ENCODE measurements around the gene RFX1.

DNA sequence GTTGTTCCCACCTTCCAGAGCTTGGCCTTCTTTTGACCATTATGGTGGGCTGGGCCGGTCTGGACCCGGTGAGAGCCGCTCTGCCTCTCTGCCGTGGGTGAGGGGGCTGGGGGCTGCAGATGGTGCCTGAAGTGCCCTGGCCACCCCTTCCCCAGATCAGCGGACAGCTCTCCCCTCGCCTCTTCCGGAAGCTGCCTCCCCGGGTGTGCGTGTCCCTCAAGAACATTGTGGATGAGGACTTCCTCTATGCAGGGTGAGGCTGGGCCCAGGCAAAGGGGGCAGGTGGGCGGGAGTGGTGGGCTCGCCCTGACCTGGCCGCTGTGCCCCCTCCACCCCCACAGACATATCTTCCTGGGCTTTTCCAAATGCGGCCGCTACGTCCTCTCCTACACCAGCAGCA lies 51.9 kb downstream of the RFX1 start:
- TF ChIP-seq GABPA (IDR thresholded peaks at IDR 0.05 in 1 of 2, conservative IDR thresholded peaks at IDR 0.05 in 1 of 2) (no peak), YY1 (IDR thresholded peaks at IDR 0.05) (no peak), RAD21 (IDR thresholded peaks at IDR 0.05) (no peak), ZBTB33 (IDR thresholded peaks at IDR 0.05) (no peak), REST (IDR thresholded peaks at IDR 0.05) (no peak), FOXA1 (IDR thresholded peaks at IDR 0.05) (no peak), EGR1 (IDR thresholded peaks at IDR 0.05; ENCODE audit: low read depth in 2 of 2) (no peak), JUND (IDR thresholded peaks at IDR 0.05) (no peak), SP1 (IDR thresholded peaks at IDR 0.05) (no peak), RXRA (IDR thresholded peaks at IDR 0.05) (no peak)
- TF ChIP-seq, protein P1, sequence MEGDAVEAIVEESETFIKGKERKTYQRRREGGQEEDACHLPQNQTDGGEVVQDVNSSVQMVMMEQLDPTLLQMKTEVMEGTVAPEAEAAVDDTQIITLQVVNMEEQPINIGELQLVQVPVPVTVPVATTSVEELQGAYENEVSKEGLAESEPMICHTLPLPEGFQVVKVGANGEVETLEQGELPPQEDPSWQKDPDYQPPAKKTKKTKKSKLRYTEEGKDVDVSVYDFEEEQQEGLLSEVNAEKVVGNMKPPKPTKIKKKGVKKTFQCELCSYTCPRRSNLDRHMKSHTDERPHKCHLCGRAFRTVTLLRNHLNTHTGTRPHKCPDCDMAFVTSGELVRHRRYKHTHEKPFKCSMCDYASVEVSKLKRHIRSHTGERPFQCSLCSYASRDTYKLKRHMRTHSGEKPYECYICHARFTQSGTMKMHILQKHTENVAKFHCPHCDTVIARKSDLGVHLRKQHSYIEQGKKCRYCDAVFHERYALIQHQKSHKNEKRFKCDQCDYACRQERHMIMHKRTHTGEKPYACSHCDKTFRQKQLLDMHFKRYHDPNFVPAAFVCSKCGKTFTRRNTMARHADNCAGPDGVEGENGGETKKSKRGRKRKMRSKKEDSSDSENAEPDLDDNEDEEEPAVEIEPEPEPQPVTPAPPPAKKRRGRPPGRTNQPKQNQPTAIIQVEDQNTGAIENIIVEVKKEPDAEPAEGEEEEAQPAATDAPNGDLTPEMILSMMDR (IDR thresholded peaks at IDR 0.05; ENCODE audit: low read depth, low read length, missing input control): no peak
- TF ChIP-seq, protein P2, sequence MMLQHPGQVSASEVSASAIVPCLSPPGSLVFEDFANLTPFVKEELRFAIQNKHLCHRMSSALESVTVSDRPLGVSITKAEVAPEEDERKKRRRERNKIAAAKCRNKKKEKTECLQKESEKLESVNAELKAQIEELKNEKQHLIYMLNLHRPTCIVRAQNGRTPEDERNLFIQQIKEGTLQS (IDR thresholded peaks at IDR 0.05): no peak

All from liver (tissue), 3 donors.